T-cell (primary cell): ENCODE measurements around the gene EXOC6B. TPM values are rescaled to one million over a fixed set of nuclear protein-coding genes. Genes with fewer than 3 reads are reported as not detected.

ENCODE experiments used
- ATAC-seq, 4 experiments: fragments of 200-7000 bp in 3 of 4; fragments of 150-1000 bp in 1 of 4; cut with Tn5 transposase; replicated peaks in 1 of 4; 1 replicate in 3 of 4; 2 replicates in 1 of 4; pipeline ENCODE4 v1.10.0; 2021; ENCODE audit warnings: moderate library complexity in 3 of 4, mild to moderate bottlenecking in 2 of 4, moderate number of reproducible peaks in 1 of 4
- CTCF ChIA-PET, 2 donors: fragments of 300-600 bp; sonication (Branson Sonifier 250); formaldehyde crosslinking; loops; one replicate each; lab custom pipeline; 2022; ENCODE audit warnings: antibody characterized with exemption in 2 of 2; lab: Charles Lee
- POLR2A ChIA-PET, 2 donors: fragments of 300-600 bp; sonication (Branson Sonifier 250); formaldehyde crosslinking; loops; one replicate each; lab custom pipeline; 2022; ENCODE audit warnings: antibody characterized with exemption in 2 of 2; lab: Charles Lee
- DNase-seq, 35 experiments: peaks; one replicate each; pipeline versions ENCODE4 v3.0.0 to v3.0.0-alpha.2; 2013 to 2023
- H3K27ac ChIP-seq: one replicate; pipeline ENCODE4 v1.5.1; 2013; ENCODE audit warnings: low read length
- H3K27me3 ChIP-seq, 2 experiments: replicated peaks in 1 of 2; 1 replicate in 1 of 2; 2 replicates in 1 of 2; pipeline versions ENCODE4 v1.6.1 to v1.7.0; 2013; ENCODE audit warnings: low read length in 1 of 2, mixed read lengths in 1 of 2; ENCODE audit not compliant: control insufficient read depth in 2 of 2, insufficient read depth in 2 of 2; ENCODE audit errors: extremely low read depth in 1 of 2
- H3K36me3 ChIP-seq, 2 donors: 1 replicate in 1 of 2; 2 replicates in 1 of 2; pipeline versions ENCODE4 v1.6.1 to v1.7.0; 2013; ENCODE audit warnings: low read length in 1 of 2; ENCODE audit not compliant: control insufficient read depth in 2 of 2, insufficient read depth in 1 of 2; ENCODE audit errors: extremely low read depth in 1 of 2
- H3K4me1 ChIP-seq, 2 experiments: 1 replicate in 1 of 2; 2 replicates in 1 of 2; pipeline versions ENCODE4 v1.6.1 to v1.7.0; 2013; ENCODE audit warnings: low read length in 2 of 2, mixed read lengths in 1 of 2; ENCODE audit not compliant: insufficient read depth in 2 of 2, control insufficient read depth in 1 of 2; ENCODE audit errors: extremely low read depth in 1 of 2
- H3K4me3 ChIP-seq, 2 donors: 1 replicate in 1 of 2; 2 replicates in 1 of 2; pipeline versions ENCODE4 v1.5.1 to v1.7.0; 2013; ENCODE audit warnings: mild to moderate bottlenecking in 2 of 2, low read length in 1 of 2, moderate library complexity in 1 of 2; ENCODE audit not compliant: control insufficient read depth in 1 of 2; ENCODE audit errors: extremely low read depth in 1 of 2
- H3K9me3 ChIP-seq: 2 replicates; pipeline ENCODE4 v1.7.0; 2013
- H3K27ac Mint-ChIP-seq, 2 donors: one replicate each; pipeline ENCODE4 v1.8.0; 2020 to 2021; ENCODE audit warnings: mild to moderate bottlenecking in 2 of 2, mixed read lengths in 2 of 2
- H3K27me3 Mint-ChIP-seq, 2 donors: one replicate each; pipeline ENCODE4 v1.8.0; 2021 to 2022; ENCODE audit warnings: mixed read lengths in 2 of 2
- H3K36me3 Mint-ChIP-seq: one replicate; pipeline ENCODE4 v1.8.0; 2021; ENCODE audit warnings: mixed read lengths
- H3K4me1 Mint-ChIP-seq, 3 donors: one replicate each; pipeline ENCODE4 v1.8.0; 2020 to 2022; ENCODE audit warnings: mixed read lengths in 3 of 3, mild to moderate bottlenecking in 1 of 3
- H3K4me3 Mint-ChIP-seq, 3 donors: one replicate each; pipeline ENCODE4 v1.8.0; 2020 to 2022; ENCODE audit warnings: mild to moderate bottlenecking in 3 of 3, mixed read lengths in 3 of 3, moderate library complexity in 3 of 3
- H3K9me3 Mint-ChIP-seq, 3 donors: one replicate each; pipeline ENCODE4 v1.8.0; 2020 to 2022; ENCODE audit warnings: mixed read lengths in 3 of 3
- WGBS: methylation state at CpG from one replicate; pipeline ENCODE4 v1.1.5; 2013; ENCODE audit warnings: missing lambda C conversion rate; ENCODE audit not compliant: insufficient coverage; 5-methylcytosine and 5-hydroxymethylcytosine counted together
- total RNA-seq, 35 experiments: library from RNA in 6 of 35; stranded (reverse) in 6 of 35; fragments of 120-200 nt in 1 of 35; gene quantifications; one replicate each; pipeline versions ENCODE4 v1.2.1 to v1.2.4 and lab custom pipeline; 2013 to 2026

EXOC6B gene
- total RNA-seq, 5 donors from 2014 or later (not counting 1 experiment from before 2014, with no cell fraction given): 13.3 to 18.9 (median 16.6) TPM

DNA sequence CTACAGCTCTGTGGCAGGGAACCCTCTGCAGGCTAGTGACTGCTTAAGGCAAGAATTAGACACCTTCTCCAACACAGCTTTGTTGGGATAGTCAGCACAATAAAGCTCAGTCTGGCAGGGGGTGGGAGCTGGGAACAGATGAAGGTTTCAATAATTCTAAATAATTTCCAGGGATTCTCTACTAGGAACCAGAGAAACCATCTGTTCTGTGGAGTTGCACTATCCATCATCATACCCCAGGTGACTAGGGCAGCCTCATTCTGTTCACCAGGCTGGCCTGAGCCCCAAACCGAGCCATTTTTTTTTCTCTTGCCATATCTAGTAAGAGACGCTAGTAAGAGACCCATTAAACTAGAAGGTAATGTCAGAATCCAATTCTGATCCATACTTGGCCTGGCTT is 642.4 kb downstream of the EXOC6B start:
- ChIA-PET POLR2A (no interaction called here), CTCF (interaction anchor here in 1 of 2 donors (0.6 kb wide), 1 partner anchor 31 kb away, joined by 3 read pairs; no protein-coding TSS in a partner anchor)
- no peaks in the 10 kb centered on the region for H3K9me3 ChIP-seq
- ATAC-seq (no peak), DNase-seq (no peak)
- H3K27me3 Mint-ChIP-seq: no peaks in the 10 kb centered on the region
- no peaks in the 10 kb centered on the region for H3K27me3 ChIP-seq
- no peak overlapping the region for H3K27ac Mint-ChIP-seq
- 84% methylated on average over 2 of the region's 2 CpGs for WGBS
- no peak overlapping the region for H3K4me3 Mint-ChIP-seq
- no peaks in the 10 kb centered on the region for H3K4me1 Mint-ChIP-seq
- no peaks in the 10 kb centered on the region for H3K4me1 ChIP-seq
- peaks cover 0 to 4% of the 10 kb centered on the region in 2 donors for H3K36me3 ChIP-seq
- no peak overlapping the region for H3K4me3 ChIP-seq
- peaks cover 42% of the 10 kb centered on the region for H3K36me3 Mint-ChIP-seq
- H3K9me3 Mint-ChIP-seq: peaks cover 0 to 2% (median 0%) of the 10 kb centered on the region in 3 donors
- H3K27ac ChIP-seq: no peak overlapping the region

DNA sequence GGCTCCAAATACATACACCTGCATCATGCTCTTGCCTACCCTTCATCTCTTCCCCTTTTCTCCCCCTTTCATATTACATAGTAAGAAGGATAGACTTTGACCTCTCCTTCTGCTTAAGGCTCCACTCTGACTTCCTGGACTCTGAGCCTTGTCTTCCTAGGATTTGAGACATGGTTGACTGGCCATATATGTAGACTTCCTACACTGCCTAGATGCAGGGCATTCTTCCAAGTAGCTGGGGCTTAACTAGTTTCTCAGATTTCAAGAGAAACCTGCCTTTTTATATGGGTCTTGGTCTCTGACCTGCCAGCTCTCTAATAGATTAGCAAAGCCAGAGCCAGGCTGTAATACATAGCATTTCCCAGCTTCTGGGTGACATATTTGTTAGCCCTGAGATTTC is 642.8 kb downstream of the EXOC6B start:
- Histone ChIP-seq H3K4me1 (no peaks in the 10 kb centered on the region), H3K27ac (no peak overlapping the region), H3K27me3 (no peaks in the 10 kb centered on the region), H3K36me3 (peaks cover 0 to 4% of the 10 kb centered on the region in 2 donors), H3K9me3 (no peaks in the 10 kb centered on the region), H3K4me3 (no peak overlapping the region)
- Mint-ChIP-seq H3K4me1 (no peaks in the 10 kb centered on the region), H3K36me3 (peaks cover 44% of the 10 kb centered on the region), H3K27ac (no peak overlapping the region), H3K9me3 (peaks cover 0 to 2% (median 0%) of the 10 kb centered on the region in 3 donors), H3K4me3 (no peak overlapping the region), H3K27me3 (no peaks in the 10 kb centered on the region)
- no peak for ATAC-seq
- POLR2A ChIA-PET: no interaction called here
- no peak for DNase-seq
- CTCF ChIA-PET: interaction anchor here in 1 of 2 donors (0.6 kb wide), 1 partner anchor 30 kb away, joined by 3 read pairs; no protein-coding TSS in a partner anchor

DNA sequence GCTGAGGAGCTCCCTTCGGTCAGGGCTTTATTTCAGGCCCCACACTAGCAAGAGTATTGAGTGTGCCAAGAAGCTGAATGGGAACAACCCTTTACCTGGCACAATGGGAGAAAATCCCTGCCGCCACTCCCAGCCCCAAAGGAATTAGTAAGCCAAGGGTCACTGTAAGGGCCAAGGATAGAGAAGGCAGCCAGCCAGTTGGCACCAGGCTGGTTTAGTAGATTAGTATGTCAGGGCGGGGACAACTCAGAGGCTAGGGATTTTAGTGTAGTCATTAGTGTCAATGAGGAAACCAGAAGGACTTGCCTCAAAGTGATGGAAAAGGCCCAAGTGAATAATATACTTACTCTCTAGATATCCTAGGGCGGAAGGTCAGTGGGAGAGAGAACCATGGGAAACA is 643.3 kb downstream of the EXOC6B start:
- Histone ChIP-seq H3K27me3 (no peaks in the 10 kb centered on the region), H3K27ac (no peak overlapping the region), H3K36me3 (peaks cover 0 to 4% of the 10 kb centered on the region in 2 donors), H3K4me1 (no peaks in the 10 kb centered on the region), H3K9me3 (no peaks in the 10 kb centered on the region), H3K4me3 (no peak overlapping the region)
- Mint-ChIP-seq H3K27ac (no peak overlapping the region), H3K36me3 (peaks cover 48% of the 10 kb centered on the region), H3K4me3 (no peak overlapping the region), H3K9me3 (peaks cover 0 to 2% (median 0%) of the 10 kb centered on the region in 3 donors), H3K27me3 (no peaks in the 10 kb centered on the region), H3K4me1 (no peaks in the 10 kb centered on the region)
- 76% methylated on average over 3 of the region's 4 CpGs for WGBS
- ATAC-seq: no peak
- CTCF ChIA-PET: no interaction called here
- DNase-seq: no peak
- POLR2A ChIA-PET: no interaction called here

DNA sequence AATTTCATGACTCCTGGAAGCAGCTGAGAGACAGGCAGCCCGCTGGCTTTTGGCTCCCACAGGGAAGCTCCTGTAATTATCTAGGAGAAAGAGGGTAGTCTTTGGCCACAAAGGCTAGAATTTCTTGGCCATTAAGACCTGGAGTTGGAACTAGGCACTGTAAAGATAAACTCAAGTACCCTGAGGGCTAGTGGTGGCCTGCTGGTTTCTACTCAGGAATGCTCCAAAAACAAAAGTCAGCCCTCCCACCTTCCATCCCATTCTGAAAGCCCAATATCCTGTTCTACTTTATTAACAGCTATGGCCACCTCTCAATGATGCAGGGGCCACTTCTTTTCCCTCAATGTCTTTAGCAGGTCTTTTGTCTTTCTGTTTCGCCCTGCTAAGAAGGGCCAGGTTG is 644.2 kb downstream of the EXOC6B start:
- Histone ChIP-seq H3K9me3 (no peaks in the 10 kb centered on the region), H3K27ac (no peak overlapping the region), H3K27me3 (no peaks in the 10 kb centered on the region), H3K4me1 (no peaks in the 10 kb centered on the region), H3K36me3 (peaks cover 0 to 4% of the 10 kb centered on the region in 2 donors), H3K4me3 (no peak overlapping the region)
- no peak for DNase-seq
- no peaks in the 10 kb centered on the region for H3K4me1 Mint-ChIP-seq
- H3K36me3 Mint-ChIP-seq: peaks cover 49% of the 10 kb centered on the region
- CTCF ChIA-PET: no interaction called here
- no peak overlapping the region for H3K27ac Mint-ChIP-seq
- ATAC-seq: no peak
- H3K27me3 Mint-ChIP-seq: no peaks in the 10 kb centered on the region
- H3K4me3 Mint-ChIP-seq: no peak overlapping the region
- H3K9me3 Mint-ChIP-seq: peaks cover 0 to 2% (median 0%) of the 10 kb centered on the region in 3 donors
- POLR2A ChIA-PET: no interaction called here
- WGBS: no CpG with 5 or more reads among the region's 2 CpGs

DNA sequence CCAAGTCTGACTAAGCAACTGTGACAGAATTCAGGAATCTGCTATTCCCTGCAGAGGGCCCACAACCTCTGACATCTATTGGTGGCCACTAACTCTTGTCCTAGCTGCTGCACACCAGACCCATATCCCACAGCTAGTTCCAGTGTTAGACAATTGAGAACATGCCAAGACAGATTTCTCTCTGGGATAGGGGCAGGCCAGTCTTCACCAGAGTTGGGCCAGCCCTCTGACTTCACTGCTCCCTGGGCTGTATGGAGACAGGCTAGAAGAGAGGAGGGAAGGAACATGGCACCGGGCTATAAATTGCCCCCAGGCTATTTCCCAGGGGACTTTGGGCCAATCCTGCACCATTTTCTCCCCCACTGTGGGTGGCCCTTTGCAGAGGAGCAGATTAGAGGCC is 645.5 kb downstream of the EXOC6B start:
- H3K4me3 ChIP-seq: no peak overlapping the region
- Mint-ChIP-seq H3K27ac (no peak overlapping the region), H3K4me3 (no peak overlapping the region), H3K4me1 (no peaks in the 10 kb centered on the region), H3K36me3 (peaks cover 56% of the 10 kb centered on the region), H3K9me3 (no peaks in the 10 kb centered on the region), H3K27me3 (no peaks in the 10 kb centered on the region)
- H3K27me3 ChIP-seq: no peaks in the 10 kb centered on the region
- no CpG with 5 or more reads among the region's 1 CpG for WGBS
- no peaks in the 10 kb centered on the region for H3K9me3 ChIP-seq
- ATAC-seq (no peak), DNase-seq (no peak)
- POLR2A ChIA-PET: no interaction called here
- H3K4me1 ChIP-seq: no peaks in the 10 kb centered on the region
- CTCF ChIA-PET: no interaction called here
- H3K27ac ChIP-seq: no peak overlapping the region
- peaks cover 0 to 4% of the 10 kb centered on the region in 2 donors for H3K36me3 ChIP-seq

DNA sequence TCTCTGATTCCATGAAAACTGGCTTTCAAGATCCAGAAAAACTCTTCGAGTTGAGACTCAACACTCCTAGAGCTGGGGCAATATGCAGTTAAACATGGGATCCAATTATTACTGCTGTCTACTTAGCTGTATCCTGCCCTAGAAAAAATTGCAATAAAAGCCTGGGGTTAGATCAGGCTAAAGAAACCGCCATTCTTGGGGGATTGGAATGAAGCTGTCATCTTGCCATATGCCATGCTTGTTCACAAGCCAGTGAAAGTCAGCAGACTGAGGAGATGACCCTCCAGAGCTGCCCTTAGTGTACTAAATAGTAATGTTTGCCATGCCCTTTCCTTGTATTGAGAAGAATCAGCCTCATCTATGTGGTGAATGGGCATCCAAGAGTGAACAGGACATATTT is 647.3 kb downstream of the EXOC6B start:
- Mint-ChIP-seq H3K4me3 (no peak overlapping the region), H3K4me1 (no peaks in the 10 kb centered on the region), H3K27me3 (no peaks in the 10 kb centered on the region), H3K27ac (no peak overlapping the region), H3K9me3 (no peaks in the 10 kb centered on the region), H3K36me3 (peaks cover 66% of the 10 kb centered on the region)
- ATAC-seq: no peak
- no peaks in the 10 kb centered on the region for H3K27me3 ChIP-seq
- WGBS: 100% methylated on average over 1 of the region's 2 CpGs
- H3K27ac ChIP-seq: no peak overlapping the region
- CTCF ChIA-PET: no interaction called here
- H3K36me3 ChIP-seq: peaks cover 0 to 4% of the 10 kb centered on the region in 2 donors
- no peaks in the 10 kb centered on the region for H3K4me1 ChIP-seq
- no peak overlapping the region for H3K4me3 ChIP-seq
- H3K9me3 ChIP-seq: no peaks in the 10 kb centered on the region
- POLR2A ChIA-PET: no interaction called here
- no peak for DNase-seq

DNA sequence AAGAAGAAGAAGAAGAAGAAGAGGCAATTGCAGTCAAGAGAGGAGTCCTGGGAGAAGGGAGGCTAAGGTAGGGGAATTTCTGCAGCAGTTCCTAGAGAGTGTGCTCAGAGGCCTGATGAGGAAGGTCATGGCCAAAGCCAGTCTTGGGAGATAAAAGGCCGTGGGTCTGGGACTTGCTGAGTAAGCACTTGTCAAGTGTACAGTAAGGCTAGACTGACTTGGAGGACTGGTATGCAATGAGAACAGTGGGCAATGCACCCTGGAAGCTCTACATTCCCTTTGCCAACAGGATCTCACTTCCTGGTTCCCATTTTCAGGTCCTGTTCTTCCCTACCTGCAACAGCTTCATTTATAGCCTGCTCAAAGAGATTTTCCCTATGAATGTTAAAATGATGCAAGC is 649.6 kb downstream of the EXOC6B start:
- Mint-ChIP-seq H3K4me1 (no peaks in the 10 kb centered on the region), H3K4me3 (no peak overlapping the region), H3K36me3 (peaks cover 50% of the 10 kb centered on the region), H3K27me3 (no peaks in the 10 kb centered on the region), H3K27ac (no peak overlapping the region), H3K9me3 (no peaks in the 10 kb centered on the region)
- CTCF ChIA-PET: no interaction called here
- POLR2A ChIA-PET: interaction anchor here in 1 of 2 donors (0.5 kb wide), 1 partner anchor 923 kb away, joined by 4 read pairs; no protein-coding TSS in a partner anchor
- Histone ChIP-seq H3K9me3 (no peaks in the 10 kb centered on the region), H3K27ac (no peak overlapping the region), H3K27me3 (no peaks in the 10 kb centered on the region), H3K36me3 (peaks cover 0 to 4% of the 10 kb centered on the region in 2 donors), H3K4me1 (no peaks in the 10 kb centered on the region), H3K4me3 (no peak overlapping the region)
- no peak for ATAC-seq
- 71% methylated on average over 1 of the region's 1 CpG for WGBS
- no peak for DNase-seq
